GM21825 (cell line): Measurements from ENCODE around the gene MYH9.

ENCODE experiments used
- ATAC-seq: cut with Tn5 transposase; IDR thresholded peaks from one replicate; pipeline ENCODE4 v1.9.1; 2021; ENCODE audit warnings: mild to moderate bottlenecking, moderate library complexity; ENCODE audit not compliant: unreplicated experiment

Gene MYH9

DNA sequence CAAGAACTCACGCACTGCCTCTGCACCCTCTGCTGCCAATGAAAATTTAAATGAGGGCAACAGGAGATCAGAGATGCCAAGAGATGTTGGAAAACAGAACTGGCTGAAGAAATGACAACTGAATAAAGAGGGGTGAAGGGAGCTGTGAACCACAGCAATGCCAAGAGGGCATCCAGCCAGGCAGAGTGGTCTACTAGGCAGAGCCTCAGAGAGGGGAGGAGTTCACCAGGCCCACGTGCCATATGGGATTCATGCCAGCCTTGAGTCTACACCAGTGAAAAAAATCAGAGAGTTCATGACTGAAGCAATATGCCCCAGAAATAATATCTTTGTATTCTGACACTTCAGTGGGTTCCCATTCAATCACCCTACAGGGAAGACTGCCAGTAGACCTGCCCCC lies 152.8 kb downstream of the MYH9 start:
- ATAC-seq, result no peak

GRCh38 chr22:36234213-36234612 lies 153.6 kb downstream of the MYH9 start:
- ATAC-seq, result no peak

- ATAC-seq, result no peak
These were observed 154.0 kb downstream of the MYH9 start for GRCh38 chr22:36233796-36234195.

DNA sequence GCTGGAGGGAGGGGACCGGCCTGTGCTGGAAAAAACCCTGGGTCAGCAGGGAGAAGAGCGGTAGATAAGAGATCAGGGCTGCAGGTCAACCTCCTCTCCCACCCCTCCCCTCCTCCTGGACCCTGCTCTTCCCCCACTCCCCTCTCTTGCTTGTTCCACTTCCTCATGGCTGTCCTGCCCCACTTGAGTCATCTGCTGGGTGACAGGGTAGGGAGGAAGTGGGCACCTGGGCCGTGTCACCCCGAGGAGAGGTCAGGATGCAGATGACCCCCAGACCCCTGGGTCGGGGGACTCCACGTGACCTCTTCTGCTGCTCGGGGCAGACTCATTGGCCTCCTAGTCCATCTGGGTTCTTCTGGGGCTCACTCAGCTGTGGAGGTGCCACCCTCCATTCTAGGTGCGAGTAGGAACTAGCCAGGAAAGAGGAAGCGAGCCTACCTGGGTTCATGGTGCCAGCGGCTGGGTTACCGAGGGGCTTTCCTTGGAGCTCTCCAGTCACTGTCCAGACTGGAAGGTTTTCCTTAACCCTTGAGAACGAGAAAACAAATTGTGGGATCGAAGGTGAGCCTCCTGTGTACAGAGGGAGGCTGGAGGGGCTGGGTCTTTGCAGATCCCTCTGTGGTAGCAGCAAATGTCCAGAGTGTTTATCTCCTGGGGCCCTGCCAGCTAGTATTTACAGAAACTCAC lies 154.9 kb downstream of the MYH9 start:
- no peak for ATAC-seq
